Testis (tissue), 2 donors: ENCODE measurements around the gene IRF8.

Source experiments
- POLR2A ChIP-seq: fragments of 450-650 bp; IDR thresholded peaks from one replicate; pipeline ENCODE4 v1.6.1; 2017; ENCODE audit warnings: antibody characterized with exemption, mild to moderate bottlenecking, moderate library complexity
- TF ChIP-seq, protein P1 (sequence below), 3 experiments: fragments of 450-650 bp in 2 of 3; fragments of 200-600 bp in 1 of 3; sonication (generic) in 1 of 3; IDR thresholded peaks; one replicate each; pipeline ENCODE4 v1.5.1; 2016 to 2019; ENCODE audit warnings: antibody characterized with exemption in 3 of 3, mild to moderate bottlenecking in 2 of 3, moderate library complexity in 1 of 3

GRCh38 chr16:85970016-85970733, 71.2 kb downstream of the IRF8 start:
- TF ChIP-seq, protein P1, sequence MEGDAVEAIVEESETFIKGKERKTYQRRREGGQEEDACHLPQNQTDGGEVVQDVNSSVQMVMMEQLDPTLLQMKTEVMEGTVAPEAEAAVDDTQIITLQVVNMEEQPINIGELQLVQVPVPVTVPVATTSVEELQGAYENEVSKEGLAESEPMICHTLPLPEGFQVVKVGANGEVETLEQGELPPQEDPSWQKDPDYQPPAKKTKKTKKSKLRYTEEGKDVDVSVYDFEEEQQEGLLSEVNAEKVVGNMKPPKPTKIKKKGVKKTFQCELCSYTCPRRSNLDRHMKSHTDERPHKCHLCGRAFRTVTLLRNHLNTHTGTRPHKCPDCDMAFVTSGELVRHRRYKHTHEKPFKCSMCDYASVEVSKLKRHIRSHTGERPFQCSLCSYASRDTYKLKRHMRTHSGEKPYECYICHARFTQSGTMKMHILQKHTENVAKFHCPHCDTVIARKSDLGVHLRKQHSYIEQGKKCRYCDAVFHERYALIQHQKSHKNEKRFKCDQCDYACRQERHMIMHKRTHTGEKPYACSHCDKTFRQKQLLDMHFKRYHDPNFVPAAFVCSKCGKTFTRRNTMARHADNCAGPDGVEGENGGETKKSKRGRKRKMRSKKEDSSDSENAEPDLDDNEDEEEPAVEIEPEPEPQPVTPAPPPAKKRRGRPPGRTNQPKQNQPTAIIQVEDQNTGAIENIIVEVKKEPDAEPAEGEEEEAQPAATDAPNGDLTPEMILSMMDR (IDR thresholded peaks at IDR 0.05): no peak
- no peak for TF ChIP-seq POLR2A
